ENCODE results near the gene BDKRB2. TPM values are rescaled to one million over a fixed set of nuclear protein-coding genes. Genes with fewer than 3 reads are reported as not detected.

BDKRB2 gene
- total RNA-seq, 1 experiment from 2014 or later = 0.15 TPM

GRCh38 chr14:96251656-96252155 lies 47.1 kb downstream of the BDKRB2 start:
- Histone ChIP-seq H3K27ac (ENCODE audit: insufficient read length, low read depth, low read length) (no peak overlapping the region), H3K9ac (ENCODE audit: extremely low read depth, insufficient read length, low read length) (no peak overlapping the region), H3K27me3 (ENCODE audit: insufficient read depth, low read length) (no peaks in the 10 kb centered on the region), H2BK15ac (ENCODE audit: low read depth, low read length) (no peak overlapping the region), H3K4ac (ENCODE audit: low read depth, low read length) (no peak overlapping the region), H2BK12ac (ENCODE audit: insufficient read length, low read depth, low read length) (no peak overlapping the region), H2AK5ac (ENCODE audit: insufficient read length, low read length) (no peak overlapping the region), H3K4me2 (ENCODE audit: insufficient read depth, insufficient read length, low read length) (no peak overlapping the region), H4K91ac (ENCODE audit: insufficient read length, low read depth, low read length) (no peak overlapping the region), H4K20me1 (ENCODE audit: control insufficient read depth, insufficient read depth, insufficient read length) (no peaks in the 10 kb centered on the region), H4K5ac (ENCODE audit: insufficient read length, low read depth, low read length) (no peak overlapping the region), H2BK120ac (ENCODE audit: low read depth, low read length, poor library complexity, severe bottlenecking) (no peak overlapping the region), H2BK5ac (ENCODE audit: insufficient read length, low read length) (no peak overlapping the region), H3T11ph (ENCODE audit: low read length) (no peak overlapping the region), H3K9me3 (ENCODE audit: control insufficient read depth, low read depth, low read length) (no peaks in the 10 kb centered on the region), H2AFZ (ENCODE audit: low read length) (no peak overlapping the region), H3K14ac (ENCODE audit: insufficient read depth, low read length) (no peak overlapping the region), H3K4me1 (ENCODE audit: insufficient read depth, low read length) (peaks cover 3% of the 10 kb centered on the region; the same call in 1 of the 2 replicates), H3K79me2 (ENCODE audit: insufficient read depth, low read length) (no peaks in the 10 kb centered on the region), H3K79me1 (ENCODE audit: insufficient read depth, low read depth, low read length, poor library complexity, severe bottlenecking) (no peaks in the 10 kb centered on the region), H3K56ac (ENCODE audit: insufficient read length, low read depth, low read length) (no peak overlapping the region), H3K23ac (ENCODE audit: insufficient read length, low read depth, low read length) (no peak overlapping the region), H3K23me2 (ENCODE audit: insufficient read length, low read depth, low read length, poor library complexity, severe bottlenecking) (no peaks in the 10 kb centered on the region), H3K18ac (ENCODE audit: insufficient read length, low read depth, low read length) (no peak overlapping the region), H2BK20ac (ENCODE audit: low read depth, low read length, poor library complexity, severe bottlenecking) (no peak overlapping the region), H4K8ac (replicated peaks; ENCODE audit: insufficient read length, low read depth, low read length) (no peak overlapping the region)
- TF ChIP-seq CTCF (conservative IDR thresholded peaks at IDR 0.05) = no peak
- Mint-ChIP-seq H3K4me1 (peaks cover 19 to 22% of the 10 kb centered on the region in 2 experiments), H3K4me3 (no peak overlapping the region; a peak in 1 of 5 replicates), H3K27me3 (ENCODE audit: low read depth) (peaks cover 10% of the 10 kb centered on the region), H3K36me3 (ENCODE audit: insufficient read depth in 1 of 3, low read depth in 3 of 3) (no peaks in the 10 kb centered on the region; a peak in 1 of 7 replicates), H3K27ac (peak overlapping the region in 2 of 3 experiments; percentile 10 to 32; a peak in 1 of 7 replicates), H3K9me3 (no peaks in the 10 kb centered on the region; a peak in 1 of 5 replicates)
- WGBS (ENCODE audit: extremely low coverage, insufficient read length, low lambda C conversion rate) = no CpG with 5 or more reads among the region's 4 CpGs
- DNase-seq = no peak
